ENCODE measurements around the gene SYT15.
"Not testable (repeated sequence)": the region's sequence is repeated elsewhere in the genome, so short reads cannot be mapped to it uniquely, and the experiment has no call there.

DNA sequence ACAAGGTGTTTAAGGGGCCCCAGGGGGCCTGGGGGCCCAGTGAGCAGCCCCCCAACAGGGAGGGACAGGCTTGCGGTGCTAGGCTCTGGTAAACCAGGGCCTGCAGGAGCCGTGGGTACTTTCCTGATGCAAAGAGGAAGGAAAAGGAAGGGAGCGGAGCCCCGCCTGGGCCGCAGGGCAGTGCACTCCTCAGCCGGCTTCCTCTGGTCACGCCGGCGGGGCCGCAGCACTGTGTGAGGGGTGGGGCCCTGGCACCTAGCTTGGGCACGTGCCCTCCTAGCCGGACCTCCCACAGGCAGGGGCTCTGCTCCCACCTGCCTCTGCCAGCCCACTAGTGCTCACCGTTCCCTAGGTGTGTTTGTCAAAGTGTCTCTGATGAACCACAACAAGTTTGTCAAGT, 6.3 kb downstream of the SYT15 start:
- TF ChIP-seq CTCF (IDR thresholded peaks at IDR 0.05); EZH2 (IDR thresholded peaks at IDR 0.05; ENCODE audit: borderline replicate concordance, insufficient read depth, low read depth, low read length, poor library complexity, severe bottlenecking): not testable (repeated sequence)
